Esophagus muscularis mucosa (tissue), 4 donors: ENCODE data around the gene TENM4. TPM values are rescaled to one million over a fixed set of nuclear protein-coding genes. Genes with fewer than 3 reads are reported as not detected.
"Not testable (repeated sequence)": the region's sequence is repeated elsewhere in the genome, so short reads cannot be mapped to it uniquely, and the experiment has no call there.

Experiments used
- DNase-seq: peaks from one replicate; pipeline ENCODE4 v3.0.0-alpha.2; 2017; ENCODE audit errors: extremely low spot score
- H3K27ac ChIP-seq, 4 donors: fragments of 200-600 bp; sonication (generic); replicated peaks in 1 of 4; 1 replicate in 3 of 4; 2 replicates in 1 of 4; pipeline ENCODE4 v1.5.1; 2016 to 2019; ENCODE audit warnings: mild to moderate bottlenecking in 1 of 4
- H3K27me3 ChIP-seq, 4 donors: fragments of 200-600 bp; sonication (generic); one replicate each; pipeline versions ENCODE4 v1.5.1 to v1.6.0; 2016 to 2019
- H3K36me3 ChIP-seq, 4 donors: fragments of 200-600 bp; sonication (generic); one replicate each; pipeline ENCODE4 v1.5.1; 2016 to 2019
- H3K4me1 ChIP-seq, 4 donors: fragments of 200-600 bp; sonication (generic); one replicate each; pipeline ENCODE4 v1.5.1; 2016 to 2019
- H3K4me3 ChIP-seq, 4 donors: fragments of 200-600 bp; sonication (generic); 1 replicate in 2 of 4; 2 replicates in 2 of 4; pipeline ENCODE4 v1.5.1; 2016 to 2019; ENCODE audit warnings: mild to moderate bottlenecking in 4 of 4, moderate library complexity in 1 of 4
- H3K9me3 ChIP-seq, 4 donors: fragments of 200-600 bp; sonication (generic); 1 replicate in 3 of 4; 2 replicates in 1 of 4; pipeline ENCODE4 v1.5.1; 2016 to 2019
- CTCF ChIP-seq, 3 experiments: fragments of 200-600 bp in 2 of 3; fragments of 450-650 bp in 1 of 3; sonication (generic) in 2 of 3; IDR thresholded peaks; one replicate each; pipeline ENCODE4 v1.5.1; 2017 to 2019; ENCODE audit warnings: antibody characterized with exemption in 3 of 3, mild to moderate bottlenecking in 2 of 3, moderate library complexity in 1 of 3
- EP300 ChIP-seq: sonication (generic); formaldehyde crosslinking; IDR thresholded peaks from one replicate; pipeline ENCODE4 v1.6.1; 2017; ENCODE audit warnings: antibody characterized with exemption
- POLR2A ChIP-seq: fragments of 450-650 bp; IDR thresholded peaks from one replicate; pipeline ENCODE4 v1.6.1; 2017; ENCODE audit warnings: antibody characterized with exemption, moderate library complexity, mild to moderate bottlenecking, low read depth
- POLR2AphosphoS5 ChIP-seq, 2 donors: sonication (generic); formaldehyde crosslinking; IDR thresholded peaks; one replicate each; pipeline ENCODE4 v1.6.1; 2017; ENCODE audit warnings: antibody characterized with exemption in 2 of 2
- WGBS: methylation state at CpG from one replicate; pipeline ENCODE4 v1.1.5; 2018; 5-methylcytosine and 5-hydroxymethylcytosine counted together
- intact Hi-C: fragments of 100-400 bp; cut with DNase I; formaldehyde crosslinking; loops from one replicate; pipeline ENCODE4 v1.15.1; 2023
- total RNA-seq, 4 donors: library from RNA; depleted of rRNA; stranded (reverse); fragments of >200 nt; gene quantifications; one replicate each; pipeline versions ENCODE4 v1.1.0 to v1.2.1, GENCODE V29; 2016

Gene TENM4
- total RNA-seq, 4 donors from 2014 or later = 4.1 to 9.6 (median 8.0) TPM

GRCh38 chr11:79195209-79195608 lies 245.6 kb downstream of the TENM4 start:
- peaks cover 0 to 5% (median 0%) of the 10 kb centered on the region in 4 donors for H3K4me1 ChIP-seq
- intact Hi-C loops = no loop called here
- no peak for DNase-seq
- no peak for TF ChIP-seq POLR2A
- TF ChIP-seq POLR2AphosphoS5 (IDR thresholded peaks at IDR 0.05) = no peak
- no peak for TF ChIP-seq CTCF (IDR thresholded peaks at IDR 0.05)
- no peak for TF ChIP-seq EP300
- no peaks in the 10 kb centered on the region for H3K36me3 ChIP-seq
- H3K4me3 ChIP-seq = no peak overlapping the region
- H3K27ac ChIP-seq = no peak overlapping the region
- H3K9me3 ChIP-seq = no peaks in the 10 kb centered on the region
- 100% methylated on average over 2 of the region's 4 CpGs for WGBS
- H3K27me3 ChIP-seq = no peaks in the 10 kb centered on the region

GRCh38 chr11:79193663-79194310 lies 247.0 kb downstream of the TENM4 start:
- no peaks in the 10 kb centered on the region for H3K36me3 ChIP-seq
- DNase-seq = no peak
- no peaks in the 10 kb centered on the region for H3K9me3 ChIP-seq
- no peaks in the 10 kb centered on the region for H3K27me3 ChIP-seq
- H3K4me1 ChIP-seq = no peaks in the 10 kb centered on the region
- no peak for TF ChIP-seq POLR2AphosphoS5 (IDR thresholded peaks at IDR 0.05)
- no peak for TF ChIP-seq CTCF (IDR thresholded peaks at IDR 0.05)
- no peak for TF ChIP-seq EP300
- TF ChIP-seq POLR2A = no peak
- no peak overlapping the region for H3K27ac ChIP-seq
- intact Hi-C loops = no loop called here
- H3K4me3 ChIP-seq = no peak overlapping the region
- 93% methylated on average over 7 of the region's 7 CpGs for WGBS

- Histone ChIP-seq H3K9me3 (peaks cover 0 to 6% (median under 1%) of the 10 kb centered on the region in 4 donors), H3K4me3 (no peak overlapping the region), H3K27ac (no peak overlapping the region), H3K27me3 (no peaks in the 10 kb centered on the region), H3K4me1 (no peaks in the 10 kb centered on the region), H3K36me3 (no peaks in the 10 kb centered on the region)
- intact Hi-C loops = no loop called here
- DNase-seq = no peak
- TF ChIP-seq POLR2A (no peak), EP300 (no peak), CTCF (IDR thresholded peaks at IDR 0.05) (no peak), POLR2AphosphoS5 (IDR thresholded peaks at IDR 0.05) (no peak)
- 82% methylated on average over 2 of the region's 2 CpGs for WGBS
These were observed 248.0 kb downstream of the TENM4 start for GRCh38 chr11:79192836-79193235.

GRCh38 chr11:79191716-79192115 lies 249.1 kb downstream of the TENM4 start:
- H3K9me3 ChIP-seq = peaks cover 0 to 13% (median 4%) of the 10 kb centered on the region in 4 donors
- H3K36me3 ChIP-seq, intact Hi-C loops, H3K27me3 ChIP-seq, H3K4me1 ChIP-seq, H3K4me3 ChIP-seq, DNase-seq, H3K27ac ChIP-seq: not testable (repeated sequence)
- no CpG with 5 or more reads among the region's 29 CpGs for WGBS

- H3K4me3 ChIP-seq, H3K4me1 ChIP-seq, H3K27me3 ChIP-seq, intact Hi-C loops, DNase-seq, H3K27ac ChIP-seq, H3K36me3 ChIP-seq: not testable (repeated sequence)
- peaks cover 0 to 13% (median 4%) of the 10 kb centered on the region in 4 donors for H3K9me3 ChIP-seq
- WGBS = 94% methylated on average over 10 of the region's 10 CpGs
These were observed 250.3 kb downstream of the TENM4 start for GRCh38 chr11:79190553-79190952.

GRCh38 chr11:79189601-79190000 lies 251.2 kb downstream of the TENM4 start:
- Histone ChIP-seq H3K9me3 (peaks cover 0 to 13% (median 4%) of the 10 kb centered on the region in 4 donors), H3K4me1 (no peaks in the 10 kb centered on the region), H3K4me3 (no peak overlapping the region), H3K27ac (no peak overlapping the region), H3K27me3 (no peaks in the 10 kb centered on the region), H3K36me3 (no peaks in the 10 kb centered on the region)
- intact Hi-C loops = no loop called here
- DNase-seq = no peak
- WGBS = 92% methylated on average over 7 of the region's 7 CpGs
- TF ChIP-seq CTCF (IDR thresholded peaks at IDR 0.05) = no peak
- TF ChIP-seq POLR2A = no peak
- TF ChIP-seq EP300 = no peak
- no peak for TF ChIP-seq POLR2AphosphoS5 (IDR thresholded peaks at IDR 0.05)
